ENCODE measurements around the gene CIB1.
A peak's percentile ranks its signal among the peaks of the same experiment; 100 is the strongest.
"Not testable (repeated sequence)": the region's sequence is repeated elsewhere in the genome, so short reads cannot be mapped to it uniquely, and the experiment has no call there.

The CIB1 gene

GRCh38 chr15:90191344-90191687, 42.4 kb downstream of the CIB1 start:
- DNase-seq: no peak

DNA sequence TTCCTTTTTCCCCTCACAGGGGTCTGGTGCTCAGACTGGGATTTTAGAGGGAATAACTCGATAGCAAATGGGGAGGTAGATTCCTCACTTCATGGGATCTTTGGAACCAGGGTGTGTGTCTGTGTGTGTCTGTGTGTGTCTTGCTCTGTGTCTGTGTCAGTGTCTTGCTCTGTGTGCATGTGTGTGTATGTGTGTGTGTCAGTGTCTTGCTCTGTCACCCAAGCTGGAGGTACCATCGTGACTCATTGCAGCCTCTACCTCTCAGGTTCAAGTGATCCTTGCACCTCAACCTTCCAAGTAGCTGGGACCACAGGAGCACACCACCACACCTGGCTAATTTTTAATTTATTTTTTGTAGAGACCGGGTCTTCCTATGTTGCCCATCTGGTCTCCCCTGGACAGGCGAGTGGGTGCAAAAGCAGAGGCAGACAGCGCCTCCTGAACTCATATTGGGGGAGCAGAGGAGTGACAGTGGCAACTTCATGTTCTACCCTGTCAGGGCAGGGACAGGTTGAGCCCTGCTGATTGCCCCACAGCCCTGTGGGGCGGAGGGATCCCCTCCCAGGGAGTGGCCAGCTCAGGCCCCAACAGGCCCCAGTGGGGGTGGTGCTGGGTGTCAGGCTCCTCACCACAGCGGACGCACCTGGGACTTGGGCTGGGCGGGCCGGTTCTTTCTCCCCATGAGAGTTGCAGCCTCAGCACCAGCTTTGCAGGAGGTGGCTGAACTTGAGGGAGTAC, 43.0 kb downstream of the CIB1 start:
- no peak for DNase-seq

- no peak for DNase-seq
These were observed 43.8 kb downstream of the CIB1 start for GRCh38 chr15:90189781-90190467.

DNA sequence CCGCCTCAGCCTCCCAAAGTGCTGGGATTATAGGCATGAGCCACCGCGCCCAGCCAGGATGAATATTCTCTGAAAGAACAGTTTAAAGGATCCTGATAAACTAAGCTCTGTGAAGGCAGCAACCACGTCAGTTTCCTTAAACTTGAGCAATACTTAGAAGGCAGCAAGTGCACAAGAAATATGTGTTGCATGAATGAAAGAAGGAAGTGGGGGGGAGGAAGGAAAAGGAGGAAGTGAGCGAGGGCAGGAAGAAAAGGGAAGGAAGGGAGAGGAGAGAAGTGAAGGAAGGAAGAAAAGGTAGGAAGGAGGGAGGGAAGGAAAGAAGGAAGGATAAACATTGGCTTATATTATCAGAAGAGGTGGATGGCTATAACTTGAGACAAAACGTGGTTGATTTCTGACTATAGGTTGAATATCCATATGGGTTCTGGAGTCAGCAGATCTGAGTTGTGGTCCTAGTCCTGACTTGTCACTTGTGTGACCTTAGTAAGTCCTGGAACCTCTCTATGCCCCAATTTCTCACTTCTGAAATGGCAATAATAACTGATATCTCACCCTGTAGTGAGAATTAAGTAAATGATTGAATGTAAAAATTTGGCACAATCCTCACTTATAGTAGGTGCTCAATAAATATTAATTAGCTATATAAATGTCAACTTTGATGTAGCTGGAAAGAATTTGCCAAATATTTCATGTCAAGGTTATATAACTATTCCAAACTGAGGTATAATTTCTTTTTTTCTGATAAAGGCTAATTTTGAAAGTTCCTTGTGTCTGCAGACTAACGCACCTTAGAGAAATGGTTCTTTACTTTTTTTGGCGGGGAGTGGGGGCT, 44.6 kb downstream of the CIB1 start:
- DNase-seq: no peak

- DNase-seq: not testable (repeated sequence)
These were observed 45.7 kb downstream of the CIB1 start for GRCh38 chr15:90188065-90188464.

DNA sequence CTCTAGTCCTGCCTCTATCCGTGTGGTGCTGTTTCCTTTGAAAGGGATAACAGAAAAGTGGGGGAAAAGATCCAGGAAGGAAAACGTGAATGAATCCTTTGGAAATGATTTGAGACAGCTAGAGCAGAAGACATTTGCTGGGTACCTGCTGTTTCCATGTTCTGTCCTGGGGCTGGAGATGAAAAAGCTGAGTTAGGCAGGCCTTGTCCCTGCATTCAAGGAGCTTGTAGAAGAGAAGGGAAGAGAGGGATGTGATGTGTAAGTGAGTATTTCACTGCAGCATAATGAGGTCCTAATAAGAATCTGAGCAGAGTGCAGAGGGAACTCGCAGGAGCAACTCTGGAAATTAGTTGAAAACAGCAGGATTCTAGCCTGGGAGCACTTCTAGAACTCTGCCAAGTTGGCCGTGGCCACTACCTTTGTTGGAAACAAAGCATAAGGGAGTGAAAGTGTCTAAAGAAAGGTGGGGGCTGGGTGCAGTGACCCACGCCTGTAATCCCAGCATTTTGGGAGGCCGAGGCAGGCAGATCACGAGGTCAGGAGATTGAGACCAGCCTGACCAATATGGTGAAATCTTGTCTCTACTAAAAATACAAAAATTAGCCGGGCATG, 46.4 kb downstream of the CIB1 start:
- DNase-seq: no peak

DNA sequence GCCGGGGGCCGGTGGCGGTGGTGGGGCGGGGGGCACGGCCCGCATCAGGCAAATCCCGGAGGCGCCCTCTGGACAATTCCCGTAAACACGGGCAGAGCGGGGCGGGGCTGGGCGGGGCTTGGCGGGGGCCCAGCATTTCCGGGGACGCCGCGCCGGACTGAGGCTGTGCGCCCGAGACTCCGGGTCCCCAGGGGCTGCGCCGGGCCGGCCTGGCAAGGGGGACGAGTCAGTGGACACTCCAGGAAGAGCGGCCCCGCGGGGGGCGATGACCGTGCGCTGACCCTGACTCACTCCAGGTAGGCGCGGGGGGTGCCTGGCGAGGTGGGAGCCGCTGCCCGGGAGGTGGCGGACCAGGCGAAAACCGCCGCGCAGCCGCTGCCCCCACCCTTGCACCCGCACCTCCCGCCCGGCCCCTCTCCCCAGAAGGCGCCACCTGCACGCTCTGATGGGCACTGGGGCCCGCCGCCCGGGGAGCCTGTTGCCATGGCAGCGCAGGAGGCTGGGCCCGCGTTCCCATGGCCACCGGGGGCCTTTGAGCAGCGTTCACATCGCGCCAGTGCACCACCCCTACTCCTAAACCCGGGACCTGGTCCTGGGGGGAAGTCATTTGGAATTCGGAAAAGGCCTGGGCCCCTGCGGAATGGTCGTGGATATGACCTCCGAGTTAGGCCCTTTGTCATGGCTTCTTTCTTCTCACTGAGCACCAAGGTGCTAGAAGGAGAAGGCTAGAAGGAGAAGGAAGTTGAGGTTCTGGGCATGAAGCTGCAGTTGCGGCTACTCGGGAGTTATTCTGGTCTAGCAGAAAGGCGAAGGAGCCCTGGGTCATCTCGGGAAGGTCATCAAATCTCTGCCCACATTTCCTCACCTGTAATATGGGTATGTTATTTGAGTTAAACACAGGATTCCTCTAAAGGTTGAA, 48.7 kb downstream of the CIB1 start:
- peak; percentile 48 for DNase-seq

GRCh38 chr15:90184119-90184785, 49.5 kb downstream of the CIB1 start:
- peak; percentile 22 for DNase-seq

DNA sequence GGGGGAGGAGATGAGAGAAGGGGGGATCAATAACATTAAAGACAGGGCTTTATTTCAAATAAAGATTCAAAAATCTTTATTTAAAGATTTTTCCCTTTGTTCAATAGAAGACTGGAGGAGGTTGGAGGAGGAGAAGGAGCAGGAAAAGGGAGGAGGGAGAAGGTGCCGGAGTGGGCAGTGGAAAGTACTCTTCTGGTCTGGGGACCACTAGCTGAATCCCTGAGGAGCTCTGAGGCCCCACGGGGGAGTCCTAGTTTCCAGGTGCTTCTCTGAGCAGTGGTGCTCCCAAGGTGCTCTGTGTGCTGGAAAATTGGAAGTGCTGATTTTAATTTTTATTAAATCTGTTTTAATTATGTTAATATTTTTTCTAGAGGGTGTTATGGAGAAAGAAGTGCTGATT, 52.0 kb downstream of the CIB1 start:
- no peak for DNase-seq

All from stimulated activated CD4-positive, alpha-beta T cell treated with anti-CD3 and anti-CD28 coated beads, Interleukin-4, amount 100 ng/mL, for 1 hour (primary cell).